GM12865 (cell line): ENCODE results near the gene CCDC154.
"Not testable (repeated sequence)": the region's sequence is repeated elsewhere in the genome, so short reads cannot be mapped to it uniquely, and the experiment has no call there.

Source experiments
- DNase-seq: peaks from one replicate; pipeline ENCODE4 v3.0.0; 2010; ENCODE audit warnings: low read depth
- H3K4me3 ChIP-seq: 2 replicates; pipeline ENCODE4 v1.5.1; 2011; ENCODE audit warnings: mild to moderate bottlenecking, low read depth, low read length, control low read depth
- CTCF ChIP-seq: IDR thresholded peaks from 2 replicates; pipeline ENCODE4 v1.5.1; 2011; ENCODE audit warnings: low read length, control low read depth, low read depth, inconsistent platforms; ENCODE audit not compliant: insufficient read depth; ENCODE audit errors: missing control alignments

CCDC154 gene

DNA sequence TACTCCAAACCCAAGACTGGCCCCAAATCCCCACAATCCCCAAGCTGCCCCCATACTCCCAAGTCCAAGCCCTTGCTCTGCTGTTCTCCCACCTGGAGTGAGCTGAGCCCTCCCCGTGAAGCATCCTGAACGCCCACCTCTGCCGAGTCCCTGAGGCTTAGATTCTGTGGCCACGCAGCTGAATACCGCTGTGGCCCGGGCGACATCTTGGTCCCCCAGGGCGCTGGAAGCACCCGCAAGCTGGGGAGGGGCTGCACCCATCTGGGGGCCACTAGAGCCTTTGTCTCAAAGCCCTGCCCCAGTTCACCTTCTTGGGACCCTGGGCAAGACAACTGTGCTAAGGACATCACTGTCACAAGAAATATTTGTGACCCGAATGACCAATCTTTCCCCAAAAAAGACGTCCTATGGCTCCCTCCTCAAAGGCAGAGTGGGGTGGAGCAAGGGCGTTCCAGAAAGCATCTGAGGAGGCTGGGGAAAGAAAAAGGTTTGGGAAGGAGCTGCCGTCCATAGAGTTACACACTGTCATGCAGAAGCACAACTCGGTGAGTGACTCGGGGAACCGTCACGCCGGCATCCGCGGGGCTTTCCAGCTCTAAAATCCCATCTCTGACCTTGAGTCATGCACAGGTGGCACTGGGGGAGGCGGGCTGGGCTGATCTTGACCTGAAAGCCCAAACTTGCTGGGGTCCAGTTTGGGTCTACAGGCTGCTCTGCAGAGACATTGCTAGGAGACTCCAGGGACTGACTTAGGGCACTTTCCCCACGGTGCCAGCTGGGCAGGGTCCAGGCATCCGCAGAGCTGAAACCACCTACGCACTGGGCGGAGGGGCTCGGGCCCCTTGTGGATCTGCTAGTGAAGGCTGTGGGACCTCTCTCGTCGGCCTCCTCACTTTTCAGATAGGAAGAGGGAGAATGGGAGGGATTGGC is 37.8 kb upstream of the CCDC154 start:
- no peak for DNase-seq
- H3K4me3 ChIP-seq, result no peak overlapping the region
- TF ChIP-seq CTCF, result no peak

DNA sequence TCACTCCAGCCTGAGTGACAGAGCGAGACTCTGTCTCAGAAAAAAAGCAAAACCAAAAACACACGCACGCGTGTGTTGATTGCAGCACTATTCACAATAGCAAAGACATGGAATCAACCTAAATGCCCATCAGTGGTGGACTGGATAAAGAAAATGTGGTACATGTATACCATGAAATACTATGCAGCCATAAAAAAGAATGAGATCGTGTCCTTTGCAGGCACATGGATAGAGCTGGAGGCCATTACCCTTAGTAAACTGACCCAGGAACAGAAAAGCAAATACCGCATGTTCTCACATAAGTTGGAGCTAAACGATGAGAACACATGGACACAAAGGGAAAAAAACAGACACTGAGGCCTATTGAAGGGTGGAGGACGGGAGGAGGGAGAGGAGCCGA is 34.6 kb upstream of the CCDC154 start:
- DNase-seq, H3K4me3 ChIP-seq: not testable (repeated sequence)

DNA sequence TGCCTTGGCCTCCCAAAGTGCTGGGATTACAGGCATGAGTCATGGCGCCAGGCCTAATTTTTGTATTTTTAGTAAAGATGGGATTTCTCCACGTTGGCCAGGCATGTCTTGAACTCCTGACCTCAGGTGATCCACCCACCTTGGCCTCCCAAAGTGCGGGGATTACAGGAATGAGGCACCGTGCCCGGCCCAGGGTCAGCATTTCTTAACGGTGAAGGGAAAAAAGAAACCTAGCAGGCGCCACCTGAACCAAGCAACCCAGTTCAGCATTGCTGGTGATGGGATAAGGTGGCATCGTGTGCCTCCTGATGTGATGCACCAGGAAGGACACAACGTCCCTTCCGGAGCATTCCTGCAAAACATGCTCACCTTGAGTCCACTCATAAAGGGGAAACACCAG is 32.7 kb upstream of the CCDC154 start:
- no peak overlapping the region for H3K4me3 ChIP-seq
- no peak for TF ChIP-seq CTCF

DNA sequence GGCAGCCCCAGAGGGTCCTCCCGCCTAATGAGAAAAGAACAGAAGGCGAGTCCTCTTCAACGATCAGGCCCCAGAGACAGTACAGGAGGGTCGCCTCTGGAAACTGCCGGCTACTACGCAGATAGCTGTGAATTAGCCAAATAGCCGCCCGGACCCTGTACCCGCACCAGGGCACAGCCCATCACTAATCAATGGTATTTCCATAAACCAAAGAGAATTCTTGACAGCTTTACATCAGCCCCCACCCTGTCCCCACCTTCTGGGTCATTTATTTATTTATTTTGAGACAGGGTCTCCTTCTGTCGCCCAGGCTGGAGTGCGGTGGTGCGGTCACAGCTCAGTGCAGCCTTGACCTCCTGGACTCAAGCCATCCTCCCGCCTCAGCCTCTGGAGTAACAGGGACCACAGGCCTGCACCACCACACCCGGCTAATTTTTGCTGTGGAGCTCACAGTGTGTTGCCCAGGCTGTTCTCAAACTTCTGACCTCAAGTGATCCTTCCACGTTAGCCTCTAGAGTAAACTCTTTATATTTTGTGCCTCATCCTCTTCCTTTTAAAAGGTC is 31.3 kb upstream of the CCDC154 start:
- TF ChIP-seq CTCF, result no peak
- no peak for DNase-seq
- peak overlapping the region; percentile 89 for H3K4me3 ChIP-seq

More for the DNA sequence above, 32.7 kb upstream of the CCDC154 start:
- DNase-seq, result no peak

DNA sequence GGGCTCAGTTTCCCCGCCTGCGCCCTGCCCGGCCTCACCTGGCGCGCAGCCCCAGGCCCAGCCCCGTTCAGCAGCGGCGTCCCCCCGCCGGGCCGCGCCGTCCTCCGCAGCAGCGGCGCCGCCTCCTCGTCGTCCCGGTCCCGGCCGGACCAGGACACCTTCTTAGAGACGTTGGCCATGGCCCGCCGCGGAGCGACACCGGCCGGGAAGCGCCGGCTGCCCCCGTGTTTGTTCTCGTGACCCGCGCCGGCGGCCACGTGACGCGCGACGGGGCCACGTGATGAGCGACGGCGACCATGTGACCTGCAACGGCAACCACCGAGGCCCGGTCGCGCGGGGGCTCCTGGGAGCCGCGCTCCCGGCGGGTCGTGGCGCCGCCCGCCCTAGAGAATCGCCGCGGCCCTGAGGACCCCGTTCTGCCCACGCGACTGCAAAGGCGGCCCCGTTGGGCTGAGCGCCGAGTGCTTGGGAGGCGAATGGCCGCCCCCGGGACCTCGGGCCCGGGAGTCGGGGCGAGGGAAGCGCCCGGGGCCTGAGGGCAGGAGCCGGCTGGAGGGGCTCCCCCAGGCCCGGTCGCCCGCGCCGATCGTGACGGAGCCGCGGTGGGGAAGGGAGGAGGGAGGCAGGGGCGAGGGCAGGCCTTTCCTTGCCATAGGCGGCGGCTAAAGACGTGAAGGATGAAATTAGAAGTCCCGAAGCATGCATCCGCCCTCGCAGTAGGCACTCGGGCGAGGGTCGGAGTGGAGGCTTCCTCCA is 30.6 kb upstream of the CCDC154 start, which contains the start of gene CLCN7:
CLCN7 (minus strand) TSS at position 233 of the 756 bp plus-strand sequence; CDS start at position 179, 54 bp downstream.
- no peak for TF ChIP-seq CTCF
- peak; percentile 94 for DNase-seq
- peak within 1 kb of the TSS; percentile 89 for H3K4me3 ChIP-seq

DNA sequence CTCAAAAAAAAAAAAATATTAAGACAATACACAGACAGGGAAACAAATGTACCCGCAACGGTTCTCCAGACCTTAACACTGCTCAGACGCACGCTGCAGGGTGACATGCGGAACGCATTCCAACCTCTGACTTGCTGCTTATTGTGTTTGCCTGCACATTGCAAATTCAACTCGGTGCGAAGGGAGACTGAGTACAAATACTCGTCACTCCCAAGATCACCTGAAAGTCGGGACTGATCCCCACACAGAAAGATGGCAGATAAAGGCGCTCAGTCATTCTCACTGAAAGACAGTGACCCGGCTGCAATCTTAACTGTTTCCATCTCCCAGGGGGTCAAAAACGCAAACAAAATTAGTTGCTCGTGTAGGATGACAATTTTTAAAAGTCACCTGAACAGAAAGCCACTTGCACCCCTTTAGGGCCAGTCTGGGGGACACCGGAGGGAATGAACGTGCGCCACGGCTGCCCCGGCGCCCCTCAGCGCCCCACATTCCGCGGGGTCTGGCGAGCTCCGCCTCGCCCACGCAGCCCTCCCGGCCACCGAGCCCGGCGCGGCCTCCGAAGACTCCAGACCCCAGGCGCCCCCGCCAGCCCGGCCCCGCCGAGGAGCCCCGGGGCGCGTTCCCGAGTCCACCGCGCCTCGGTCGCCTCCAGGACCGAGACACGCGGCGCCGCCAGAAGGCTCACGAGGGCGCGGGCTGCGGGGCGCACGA is 29.9 kb upstream of the CCDC154 start:
- peak overlapping the region; percentile 89 for H3K4me3 ChIP-seq
- DNase-seq, result no peak
- no peak for TF ChIP-seq CTCF
